HG03103 (cell line): ENCODE measurements around the gene ARHGAP24.
"Not testable (repeated sequence)": the region's sequence is repeated elsewhere in the genome, so short reads cannot be mapped to it uniquely, and the experiment has no call there.

Source experiments
- ATAC-seq: cut with Tn5 transposase; IDR thresholded peaks from one replicate; pipeline ENCODE4 v1.9.1; 2021; ENCODE audit warnings: low read depth; ENCODE audit not compliant: unreplicated experiment

The ARHGAP24 gene

DNA sequence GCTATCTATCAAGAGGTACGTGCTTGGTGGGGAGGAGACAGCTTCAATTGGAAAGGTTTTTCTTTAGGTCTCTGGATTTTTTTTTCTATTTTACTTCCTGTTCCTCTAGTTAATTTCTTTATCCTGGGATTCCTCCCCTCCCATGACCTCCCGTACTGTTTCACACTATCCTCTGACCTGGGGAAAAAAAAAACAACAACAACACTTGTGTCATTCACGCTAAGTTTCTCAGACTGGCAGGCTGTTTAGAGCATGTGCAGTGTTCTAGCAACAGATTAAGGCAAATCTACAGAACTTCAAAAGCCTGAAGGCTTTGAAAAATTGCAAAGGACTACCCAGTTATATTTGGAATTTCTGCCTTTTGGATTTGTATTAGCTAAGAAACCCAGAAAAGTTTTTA is 358.4 kb downstream of the ARHGAP24 start:
- no peak for ATAC-seq

DNA sequence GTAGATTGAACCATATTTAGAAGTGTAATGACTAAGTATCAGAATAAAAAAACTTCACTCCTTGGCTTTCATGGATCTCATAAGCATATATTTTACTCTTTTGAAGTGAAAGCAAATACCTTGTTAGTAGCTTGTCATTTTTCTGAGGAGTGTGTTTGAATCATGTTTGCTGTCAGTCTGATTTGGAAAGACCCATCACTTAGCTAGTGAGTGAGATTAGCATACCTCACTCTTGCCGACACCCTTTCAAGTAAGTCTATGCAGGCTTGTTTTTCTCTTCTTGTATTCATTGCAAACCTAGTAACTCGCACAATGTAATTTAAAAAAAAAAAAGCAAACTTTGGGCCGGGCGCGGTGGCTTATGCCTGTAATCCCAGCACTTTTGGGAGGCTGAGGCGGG is 360.0 kb downstream of the ARHGAP24 start:
- no peak for ATAC-seq

DNA sequence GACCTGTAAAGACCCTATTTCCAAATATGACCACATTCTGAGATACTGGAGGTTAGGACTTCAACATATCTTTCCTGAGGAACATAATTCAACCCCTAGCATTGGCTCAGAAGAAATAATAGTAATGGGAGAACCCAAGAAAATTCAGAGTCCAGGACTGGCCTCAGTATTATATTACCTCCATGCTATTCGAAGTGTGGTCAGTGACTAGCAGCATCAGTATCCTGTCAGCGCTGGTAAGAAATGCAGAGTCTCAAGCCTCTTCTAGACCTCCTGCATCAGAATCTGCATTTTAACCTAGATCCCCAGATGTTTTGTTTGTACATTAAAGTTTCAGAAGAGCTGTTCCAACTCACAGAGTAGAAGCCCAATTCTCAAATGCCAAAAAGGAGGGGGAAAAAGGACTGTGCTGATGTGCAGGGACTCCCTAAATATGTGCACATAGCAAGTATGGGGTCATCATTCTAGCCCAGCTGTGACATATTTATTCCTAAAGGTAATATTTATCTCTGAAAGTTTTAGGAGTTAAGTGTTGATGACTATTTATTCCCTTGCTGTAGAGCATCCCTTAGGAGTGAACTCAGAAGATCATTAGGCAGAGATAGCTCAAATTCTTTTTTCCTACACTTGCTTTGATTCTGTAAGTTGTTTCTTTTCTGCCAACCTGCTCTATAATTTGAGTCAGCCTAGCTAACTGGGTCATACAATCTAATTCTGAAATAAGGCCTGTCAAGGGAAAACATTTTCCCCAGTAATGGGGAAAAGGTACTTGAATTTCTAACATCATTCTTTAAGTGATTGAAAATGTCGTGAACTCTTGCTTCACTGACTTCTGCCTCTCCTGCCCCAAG is 361.9 kb downstream of the ARHGAP24 start:
- no peak for ATAC-seq

DNA sequence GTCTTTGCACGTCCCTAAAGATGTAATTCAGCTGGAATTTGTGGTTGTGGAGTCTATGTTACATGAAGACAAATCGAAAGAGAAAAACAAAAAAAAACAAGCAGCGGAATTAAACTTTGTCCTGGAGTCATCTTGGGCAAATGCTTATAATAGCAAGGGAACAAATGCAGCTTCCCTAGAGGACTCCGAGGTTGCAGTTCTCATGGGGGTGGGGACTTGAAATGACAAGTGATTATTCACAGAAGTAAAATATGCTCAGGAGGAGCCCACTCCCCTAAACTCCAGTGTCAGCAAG is 362.4 kb downstream of the ARHGAP24 start:
- no peak for ATAC-seq

DNA sequence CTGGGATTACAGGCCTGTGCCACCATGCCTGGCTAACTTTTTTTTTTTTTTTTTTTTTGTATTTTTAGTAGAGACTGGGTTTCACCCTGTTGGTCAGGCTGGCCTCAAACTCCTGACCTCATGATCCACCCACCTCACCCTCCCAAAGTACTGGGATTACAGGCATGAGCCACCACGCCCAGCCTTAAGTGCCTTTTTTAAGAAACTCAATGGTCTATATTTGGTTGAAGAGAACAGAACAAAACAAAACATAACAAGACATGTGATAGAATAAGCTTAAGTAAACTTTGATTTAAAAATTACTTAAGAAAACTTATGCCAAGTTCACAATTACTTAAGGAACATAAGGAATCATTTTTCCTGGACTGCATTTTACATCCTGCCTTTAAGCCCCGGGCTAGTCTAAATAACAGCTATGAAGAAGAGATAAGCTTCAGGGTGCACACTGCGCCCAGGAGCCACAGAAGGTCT is 365.1 kb downstream of the ARHGAP24 start:
- not testable (repeated sequence) for ATAC-seq

DNA sequence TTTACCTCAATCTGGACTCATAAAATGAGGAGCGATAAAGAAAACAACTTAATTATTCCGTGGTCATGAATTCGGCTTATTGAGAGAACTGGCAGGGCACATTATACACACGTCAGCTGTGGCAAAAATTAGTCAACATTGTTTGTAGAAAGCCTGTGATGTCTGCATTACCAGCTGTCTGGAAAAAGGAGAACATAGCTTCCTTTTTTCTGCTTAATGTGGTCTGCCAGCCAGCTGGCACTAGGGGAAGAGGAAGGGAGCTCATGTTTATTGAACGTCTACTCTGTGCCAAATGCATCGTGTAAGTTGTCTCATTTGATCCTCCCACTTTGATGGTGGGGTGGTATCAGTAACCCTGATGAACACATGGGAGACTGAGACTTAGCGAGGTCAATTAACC is 367.6 kb downstream of the ARHGAP24 start:
- no peak for ATAC-seq

DNA sequence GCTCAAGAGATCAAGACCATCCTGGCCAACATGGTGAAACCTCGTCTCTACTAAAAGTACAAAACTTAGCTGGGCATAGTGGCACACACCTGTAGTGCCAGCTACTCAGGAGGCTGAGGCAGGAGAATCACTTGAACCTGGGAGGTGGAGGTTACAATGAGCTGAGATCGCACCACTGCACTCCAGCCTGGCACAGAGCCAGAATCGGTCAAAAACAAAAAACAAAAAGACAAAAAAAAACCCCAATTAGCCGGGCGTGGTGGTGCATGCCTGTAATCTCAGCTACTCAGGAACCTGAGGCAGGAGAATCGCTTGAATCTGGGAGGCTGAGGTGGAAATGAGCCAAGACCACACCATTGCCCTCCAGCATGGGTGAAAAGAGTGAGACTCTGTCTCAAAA is 378.8 kb downstream of the ARHGAP24 start:
- ATAC-seq, result not testable (repeated sequence)

DNA sequence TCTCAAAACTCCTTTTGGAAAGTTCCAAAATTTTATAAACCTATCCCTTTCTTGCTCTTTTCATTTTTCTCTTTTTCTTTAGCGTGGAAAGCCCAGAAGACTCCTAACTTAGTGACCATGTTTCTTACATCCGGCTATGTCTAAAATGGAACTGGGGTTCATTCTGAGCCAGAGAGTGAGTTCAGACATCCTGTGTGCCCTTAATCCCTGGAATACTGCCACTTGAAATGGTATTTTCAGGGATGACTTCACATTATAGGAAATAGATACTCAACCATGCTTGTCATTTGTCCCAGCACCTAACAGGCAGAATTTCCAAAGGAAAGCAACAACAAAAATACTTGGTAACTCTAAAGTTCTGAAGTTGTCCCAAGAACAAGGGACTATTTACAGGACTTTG is 379.6 kb downstream of the ARHGAP24 start:
- no peak for ATAC-seq

DNA sequence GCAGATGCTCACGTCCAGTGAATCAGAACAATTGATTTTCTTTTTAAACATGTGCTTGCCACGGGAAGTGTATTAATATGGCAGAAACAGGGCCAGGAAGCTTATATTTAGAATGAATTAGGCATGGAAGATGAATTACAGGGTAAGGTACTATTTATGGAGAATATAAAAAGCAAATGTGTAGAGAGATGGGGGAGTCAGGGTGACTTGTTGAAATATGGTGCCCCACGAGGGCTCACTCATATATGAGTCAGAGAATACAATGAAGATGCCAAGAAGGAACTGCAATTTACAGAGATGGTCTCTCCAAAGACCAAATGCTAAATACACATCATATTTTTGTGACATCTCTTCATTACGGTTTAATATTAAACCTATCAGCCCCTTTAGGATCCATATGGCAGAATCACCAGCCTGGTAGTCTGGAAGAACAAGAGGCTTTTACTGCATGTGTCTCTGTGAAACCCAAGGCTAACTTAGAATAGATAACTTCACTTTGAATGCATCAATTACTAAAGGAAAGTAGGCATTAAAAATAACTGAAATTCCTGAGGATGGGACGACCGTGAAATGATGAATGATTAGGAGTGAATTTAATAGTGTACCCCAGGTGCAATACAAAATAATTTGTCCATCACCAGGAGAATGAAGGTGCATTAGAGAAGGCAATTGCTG is 385.3 kb downstream of the ARHGAP24 start:
- no peak for ATAC-seq

DNA sequence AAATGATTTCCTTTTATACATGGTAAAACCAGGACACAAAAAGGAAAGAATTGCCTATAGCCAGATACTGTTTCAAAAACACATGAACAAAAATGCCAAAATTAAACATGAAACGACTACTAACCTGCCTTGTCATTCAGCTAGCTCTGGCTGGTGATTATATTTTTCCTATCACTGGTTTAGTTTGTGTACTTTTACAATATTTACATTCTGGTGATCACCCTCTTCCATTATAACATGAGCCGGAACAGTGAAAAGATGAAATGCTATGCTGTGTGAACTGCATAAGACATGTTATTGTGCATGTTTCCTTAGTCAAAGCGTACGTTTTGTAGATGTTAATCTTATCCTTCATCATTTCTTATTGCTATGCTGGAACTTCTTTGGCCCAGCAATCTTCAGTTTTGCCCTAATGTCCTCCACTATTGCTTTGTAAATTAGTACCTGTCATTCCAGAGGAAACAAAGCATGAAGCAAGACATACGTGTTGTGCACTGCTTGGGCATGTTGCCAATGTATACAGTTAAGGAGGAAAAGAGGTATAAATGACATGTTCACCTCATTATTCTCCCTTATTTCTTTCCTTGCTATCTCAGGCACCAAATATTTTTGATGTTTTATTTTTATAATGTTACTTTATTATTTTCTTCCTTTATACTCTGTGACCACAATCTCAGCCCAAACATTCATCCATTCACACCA is 386.3 kb downstream of the ARHGAP24 start:
- no peak for ATAC-seq

DNA sequence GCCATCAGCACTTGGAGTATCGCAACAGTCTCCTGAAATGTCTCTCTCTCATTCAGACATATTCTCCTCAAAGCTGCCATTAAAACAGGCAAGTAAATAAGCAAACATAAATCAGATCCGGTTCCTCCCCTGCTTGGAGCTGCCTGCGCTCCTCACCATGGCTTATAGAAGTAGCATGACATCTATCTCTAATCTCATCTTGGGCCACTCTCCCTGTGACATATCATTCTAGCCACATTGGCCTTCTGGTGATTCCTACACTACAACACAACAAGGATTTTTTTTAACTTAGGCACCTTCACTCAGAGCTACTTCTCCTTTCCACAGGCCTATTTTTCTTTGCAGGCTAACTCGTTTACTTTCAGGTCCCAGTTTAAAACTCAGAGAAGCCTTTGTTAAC is 387.9 kb downstream of the ARHGAP24 start:
- ATAC-seq, result no peak

DNA sequence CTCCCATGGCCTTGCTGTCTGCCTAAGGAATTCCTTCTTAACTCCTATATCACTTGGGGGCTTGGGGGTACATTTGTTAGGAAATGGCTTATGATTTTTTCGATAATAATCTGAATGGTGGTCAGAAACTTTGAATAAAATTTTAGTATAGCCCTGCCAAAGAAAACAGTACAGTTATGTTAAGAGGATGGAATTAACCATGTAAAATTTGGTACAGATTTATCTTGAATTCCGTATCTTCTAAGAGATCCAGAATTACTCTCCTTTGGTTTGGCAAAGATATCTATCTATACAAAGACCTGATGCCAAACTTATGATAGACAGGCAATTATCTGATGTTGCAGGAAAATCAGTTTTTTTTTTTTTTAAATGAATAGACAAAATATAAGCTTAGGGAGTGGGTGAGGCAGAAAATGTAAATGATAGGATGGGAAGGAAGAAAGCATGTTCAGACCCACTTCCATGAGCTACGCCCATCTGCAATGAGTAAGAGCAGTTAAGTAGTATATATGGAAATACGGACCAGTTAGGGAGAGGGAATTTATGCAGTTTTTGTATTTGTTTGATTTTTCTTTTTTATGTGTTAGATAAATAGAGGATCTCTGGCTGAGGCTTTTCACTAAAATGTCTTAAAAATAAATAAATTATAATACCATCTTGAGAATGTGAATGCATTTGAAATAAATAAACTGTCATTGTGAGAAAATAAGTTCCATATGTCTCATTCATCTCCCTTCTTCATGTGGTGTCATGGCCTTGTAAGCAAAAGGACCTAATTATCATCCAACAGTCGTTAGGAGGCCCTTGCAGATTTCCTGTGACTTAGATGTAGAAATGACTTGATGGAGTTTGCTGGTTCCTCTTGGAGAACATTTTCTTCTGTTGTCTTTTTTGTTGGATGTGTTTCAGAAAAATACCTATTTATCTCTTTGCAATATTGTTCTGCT is 389.6 kb downstream of the ARHGAP24 start:
- no peak for ATAC-seq

DNA sequence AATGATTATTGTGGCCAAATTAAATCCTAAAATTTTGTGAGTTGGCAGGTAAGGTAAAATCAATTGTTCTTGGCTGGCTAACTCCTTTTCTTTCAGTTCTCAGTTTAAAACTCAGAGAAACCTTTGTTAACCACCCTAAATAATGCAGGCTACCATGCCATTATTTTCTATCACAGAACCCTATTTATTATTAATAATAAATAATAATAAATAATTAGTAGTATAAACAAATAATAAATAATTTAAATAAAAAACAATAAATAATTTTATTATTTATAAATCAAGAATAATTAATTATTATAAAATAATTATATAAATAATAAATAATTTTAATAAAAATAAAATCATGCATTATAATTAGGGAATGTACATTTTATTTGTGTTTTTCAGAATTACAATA is 390.3 kb downstream of the ARHGAP24 start:
- ATAC-seq, result no peak

DNA sequence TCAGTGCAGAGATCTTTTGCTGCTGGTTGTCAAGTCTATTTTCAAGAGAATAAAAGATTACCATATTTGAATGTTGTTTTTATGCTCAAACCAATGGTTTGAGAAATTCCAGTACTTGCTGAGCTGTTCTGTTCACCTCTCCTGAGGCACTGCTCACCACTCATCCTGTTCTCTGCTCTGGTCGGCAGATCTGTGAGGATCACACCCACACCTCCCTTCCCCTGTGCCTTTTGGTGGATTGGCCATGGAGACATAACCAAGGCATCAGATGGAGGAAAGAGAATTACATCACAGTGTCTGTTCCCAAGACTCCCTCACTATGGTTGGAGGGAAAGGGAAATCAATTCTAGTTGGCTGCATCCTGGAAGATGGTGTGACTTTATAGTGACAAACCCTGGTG is 391.6 kb downstream of the ARHGAP24 start:
- ATAC-seq, result no peak

DNA sequence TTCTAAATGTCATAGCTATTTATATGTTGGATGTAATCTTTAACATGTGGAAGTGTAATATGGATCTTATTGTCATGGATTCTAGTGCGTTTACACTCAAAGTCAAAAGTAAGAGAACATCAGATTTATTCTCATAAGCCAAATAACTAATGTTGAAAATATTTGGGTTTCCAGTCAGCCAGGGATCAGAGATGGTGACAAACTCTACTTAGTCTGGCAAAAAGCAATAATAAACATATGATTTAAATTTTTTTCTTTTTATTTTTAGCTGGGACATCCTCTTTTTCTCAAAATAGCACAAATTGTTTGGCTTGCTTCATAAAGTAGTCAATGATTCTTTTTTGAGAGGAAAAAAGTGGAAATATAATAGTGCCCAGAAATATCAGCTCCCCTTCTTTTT is 392.3 kb downstream of the ARHGAP24 start:
- ATAC-seq, result no peak

DNA sequence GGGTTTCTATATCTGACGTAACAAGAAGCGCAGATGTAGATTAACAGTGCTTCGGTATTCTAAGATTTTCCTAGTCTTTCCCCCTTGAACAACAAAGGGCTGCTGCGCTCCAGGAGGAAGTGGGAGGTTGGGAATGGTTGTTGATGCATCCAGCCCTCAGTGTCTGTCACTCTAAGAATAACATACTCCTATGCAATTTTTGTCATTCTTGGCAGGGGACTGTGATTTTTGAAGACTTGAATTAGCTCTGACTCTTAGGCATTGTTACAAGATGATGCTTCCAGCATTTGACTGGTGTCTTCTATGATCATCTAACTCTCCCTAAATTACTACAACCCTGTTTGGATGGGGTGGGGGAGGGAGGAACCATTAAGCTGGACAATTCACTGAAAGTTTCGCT is 394.2 kb downstream of the ARHGAP24 start:
- no peak for ATAC-seq

DNA sequence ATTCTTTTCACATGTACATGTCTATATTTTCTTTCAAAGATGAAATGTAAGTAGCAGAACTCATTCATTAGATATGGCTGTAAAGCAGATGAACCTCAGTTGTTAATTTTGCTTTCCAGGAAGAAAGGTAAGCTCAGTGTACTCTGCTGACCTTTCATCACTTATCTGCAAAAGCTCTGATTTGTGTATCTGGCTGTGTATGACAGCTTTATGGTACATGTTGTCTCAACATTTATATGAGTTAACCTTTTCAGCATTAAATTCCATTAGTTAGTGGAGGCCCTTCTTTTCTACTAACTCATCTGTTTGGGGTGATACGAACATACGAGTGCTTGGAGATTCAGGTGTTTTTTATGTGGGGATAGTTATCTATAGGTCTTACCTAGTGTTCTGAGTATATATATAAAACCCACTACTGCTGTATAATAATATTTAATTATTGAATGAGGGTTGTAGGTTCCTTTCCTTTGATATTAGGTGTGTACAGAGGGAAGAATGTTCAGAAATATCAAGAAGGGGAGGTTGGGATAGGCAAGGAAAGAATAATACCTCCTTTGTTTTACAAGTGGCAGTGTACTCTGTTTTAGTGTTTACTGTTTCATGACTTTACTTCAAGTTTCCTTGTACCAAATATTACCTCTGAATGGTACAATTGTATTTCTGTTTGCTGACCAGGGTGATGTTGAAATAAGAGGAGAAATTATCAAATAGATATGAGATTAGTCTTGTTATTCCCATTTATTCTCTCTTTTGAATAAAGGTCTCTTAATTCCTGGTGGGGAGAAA is 395.5 kb downstream of the ARHGAP24 start:
- no peak for ATAC-seq

DNA sequence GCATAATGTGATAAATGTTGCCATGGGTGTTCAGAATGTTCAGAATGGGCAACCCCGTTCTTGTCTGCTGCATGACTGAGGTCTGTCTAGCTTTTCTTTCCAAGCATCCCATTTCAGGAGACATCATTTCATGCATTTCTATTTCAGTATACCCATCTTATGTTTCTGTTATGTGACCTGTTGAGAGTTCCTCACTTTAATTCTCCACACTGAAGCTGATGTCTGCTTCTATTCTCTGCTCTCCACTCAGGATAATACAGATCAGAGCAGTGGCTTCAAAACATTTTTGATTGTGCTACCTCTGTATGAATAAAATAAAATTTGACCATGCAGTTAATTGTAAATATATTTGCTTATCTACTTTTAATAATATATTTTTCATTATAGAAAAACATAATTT is 398.6 kb downstream of the ARHGAP24 start:
- no peak for ATAC-seq

DNA sequence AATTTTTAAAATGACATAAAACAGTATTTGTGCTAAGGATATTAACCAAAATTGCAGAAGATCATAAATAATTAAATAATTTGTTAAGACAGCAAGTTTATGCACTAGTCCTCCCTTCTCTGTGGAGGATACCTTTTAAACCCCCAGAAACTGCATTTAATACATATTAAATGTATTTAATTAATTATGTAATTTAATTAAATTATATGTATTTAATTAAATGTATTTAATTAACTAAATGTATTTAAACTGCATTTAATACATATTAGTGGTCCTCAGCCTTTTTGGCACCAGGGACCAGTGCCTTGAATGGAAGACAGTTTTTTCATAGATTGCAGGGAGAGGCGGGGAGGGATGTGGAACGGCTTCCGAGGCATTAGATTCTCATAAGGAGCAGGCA is 404.6 kb downstream of the ARHGAP24 start:
- no peak for ATAC-seq

DNA sequence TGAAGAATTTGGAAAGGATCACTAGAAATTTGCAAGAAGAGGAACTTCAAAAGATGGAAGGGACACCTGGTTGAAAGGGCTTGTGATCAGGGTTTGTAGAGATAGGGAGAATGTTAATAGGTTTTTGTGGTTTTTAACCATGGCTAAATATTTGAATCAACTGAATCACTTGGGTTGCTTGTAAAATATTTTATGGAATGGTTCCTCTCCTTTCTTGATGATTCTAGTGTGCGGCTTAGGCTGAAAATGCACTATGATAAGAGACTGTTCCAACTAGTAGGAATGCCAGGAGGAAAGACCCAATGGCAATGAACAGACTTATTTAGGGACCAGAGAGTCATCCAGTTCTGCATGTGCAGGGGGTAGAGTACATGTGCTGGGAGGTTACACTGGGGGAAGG is 408.2 kb downstream of the ARHGAP24 start:
- no peak for ATAC-seq
